A549 (cell line): Measurements from ENCODE around the gene TDRD1. TPM values are rescaled to one million over a fixed set of nuclear protein-coding genes. Genes with fewer than 3 reads are reported as not detected.
"Not testable (repeated sequence)": the region's sequence is repeated elsewhere in the genome, so short reads cannot be mapped to it uniquely, and the experiment has no call there.

Experiments used
- ATAC-seq, 2 experiments: fragments of 200-7000 bp in 1 of 2; fragments of >200 bp in 1 of 2; cut with Nextera tagmentation in 1 of 2; cut with Tn5 transposase in 1 of 2; 3 replicates each; pipeline versions ENCODE4 v1.8.0 to v1.9.1; 2018 to 2020; ENCODE audit warnings: mild to moderate bottlenecking in 1 of 2, moderate library complexity in 1 of 2
- CTCF ChIA-PET: fragments of 300-600 bp; sonication (Branson Sonifier 250); formaldehyde crosslinking; extraction: SDS; loops from one replicate; lab custom pipeline; 2021; ENCODE audit warnings: antibody characterized with exemption, inconsistent platforms; lab: Yijun Ruan, JAX
- POLR2A ChIA-PET: fragments of 350-600 bp; formaldehyde crosslinking; extraction: SDS; loops from one replicate; lab custom pipeline; 2021; ENCODE audit warnings: antibody characterized with exemption, inconsistent platforms; lab: Yijun Ruan, JAX
- DNase-seq, 2 experiments: peaks; one replicate each; pipeline versions ENCODE4 v3.0.0 to v3.0.0-alpha.2; 2011 to 2016; ENCODE audit warnings: low read depth in 1 of 2, low spot score in 1 of 2
- FAIRE-seq: peaks from 2 replicates; lab custom pipeline; 2011; peaks lifted over from hg19 to GRCh38; lab: Jason Lieb, UNC
- H3K27ac ChIP-seq, 2 experiments: fragments of >200 bp; sonication (Bioruptor Twin); formaldehyde crosslinking; 3 replicates each; pipeline ENCODE4 v1.5.1; 2016 to 2017
- H3K4me1 ChIP-seq: fragments of >200 bp; sonication (Bioruptor Twin); formaldehyde crosslinking; 3 replicates; pipeline ENCODE4 v1.6.1; 2016
- H3K4me2 ChIP-seq: fragments of >200 bp; sonication (Bioruptor Twin); formaldehyde crosslinking; 3 replicates; pipeline ENCODE4 v1.6.1; 2016
- H3K4me3 ChIP-seq: fragments of >200 bp; sonication (Bioruptor Twin); formaldehyde crosslinking; 3 replicates; pipeline ENCODE4 v1.5.1; 2016
- H3K9me3 ChIP-seq: fragments of >200 bp; sonication (Bioruptor Twin); formaldehyde crosslinking; 3 replicates; pipeline ENCODE4 v1.6.1; 2016
- CBX2 ChIP-seq: fragments of 200-600 bp; sonication (generic); IDR thresholded peaks from 2 replicates; pipeline ENCODE4 v1.6.1; 2016; ENCODE audit warnings: low read depth, mild to moderate bottlenecking, borderline replicate concordance
- CHD4 ChIP-seq: fragments of 200-600 bp; sonication (generic); IDR thresholded peaks from 2 replicates; pipeline ENCODE4 v1.6.1; 2016; ENCODE audit warnings: antibody characterized with exemption, mild to moderate bottlenecking, borderline replicate concordance
- E2F6 ChIP-seq: IDR thresholded peaks from 2 replicates; pipeline ENCODE4 v1.6.1; 2012; ENCODE audit warnings: low read depth, borderline replicate concordance
- ELK1 ChIP-seq: fragments of 150-350 bp; IDR thresholded peaks from 2 replicates; pipeline ENCODE4 v1.6.1; 2014; ENCODE audit warnings: low read depth, mild to moderate bottlenecking, low read length
- EP300 ChIP-seq, 2 experiments: fragments of >200 bp; sonication (Bioruptor Twin); formaldehyde crosslinking; IDR thresholded peaks; 2 replicates in 1 of 2; 3 replicates in 1 of 2; pipeline ENCODE4 v1.6.1; 2016 to 2017
- ESRRA ChIP-seq: fragments of 150-350 bp; IDR thresholded peaks from 2 replicates; pipeline ENCODE4 v1.6.1; 2014; ENCODE audit warnings: mild to moderate bottlenecking, low read length, borderline replicate concordance
- FOSB ChIP-seq: fragments of 250-450 bp; sonication (Bioruptor Pico); IDR thresholded peaks from 2 replicates; pipeline ENCODE4 v1.5.0; 2020; ENCODE audit warnings: mild to moderate bottlenecking, moderate library complexity
- HOXB5 ChIP-seq: fragments of 250-450 bp; sonication (Bioruptor Pico); IDR thresholded peaks from 2 replicates; pipeline ENCODE4 v1.5.0; 2020; ENCODE audit warnings: mild to moderate bottlenecking, moderate library complexity
- KDM1A ChIP-seq: fragments of 200-600 bp; sonication (generic); IDR thresholded peaks from 2 replicates; pipeline ENCODE4 v1.6.1; 2016; ENCODE audit warnings: low read depth, mild to moderate bottlenecking
- KDM5A ChIP-seq: fragments of 200-600 bp; sonication (generic); IDR thresholded peaks from 2 replicates; pipeline ENCODE4 v1.6.1; 2016; ENCODE audit warnings: antibody characterized with exemption, mild to moderate bottlenecking
- NFE2L2 ChIP-seq: fragments of 150-350 bp; conservative IDR thresholded peaks from 2 replicates; pipeline ENCODE4 v1.6.1; 2014; ENCODE audit warnings: low read length
- NPAS2 ChIP-seq: fragments of 250-450 bp; sonication (Bioruptor Pico); IDR thresholded peaks from 2 replicates; pipeline ENCODE4 v1.8.0; 2022; ENCODE audit warnings: mild to moderate bottlenecking, moderate library complexity, borderline replicate concordance
- NR3C1 ChIP-seq: fragments of >200 bp; sonication (Bioruptor Twin); formaldehyde crosslinking; IDR thresholded peaks from 3 replicates; pipeline ENCODE4 v1.6.1; 2017
- PBX3 ChIP-seq: IDR thresholded peaks from 2 replicates; pipeline ENCODE4 v1.6.1; 2012
- PHF8 ChIP-seq: fragments of 200-600 bp; sonication (generic); IDR thresholded peaks from 2 replicates; pipeline ENCODE4 v1.6.1; 2016; ENCODE audit warnings: low read depth, mild to moderate bottlenecking, antibody characterized with exemption, moderate library complexity, borderline replicate concordance
- POLR2A ChIP-seq: IDR thresholded peaks from 2 replicates; pipeline ENCODE4 v1.6.1; 2012; ENCODE audit warnings: mild to moderate bottlenecking, low read length
- RAD21 ChIP-seq, 2 experiments: fragments of >200 bp in 1 of 2; sonication (Bioruptor Twin) in 1 of 2; formaldehyde crosslinking in 1 of 2; IDR thresholded peaks in 1 of 2; conservative IDR thresholded peaks in 1 of 2; 2 replicates in 1 of 2; 3 replicates in 1 of 2; pipeline ENCODE4 v1.6.1; 2012 to 2018; ENCODE audit warnings: inconsistent platforms in 1 of 2
- RCOR1 ChIP-seq: fragments of 150-350 bp; IDR thresholded peaks from 2 replicates; pipeline ENCODE4 v1.6.1; 2014; ENCODE audit warnings: antibody characterized with exemption, low read length, low read depth
- REST ChIP-seq: fragments of 200-600 bp; sonication (generic); IDR thresholded peaks from 2 replicates; pipeline ENCODE4 v1.6.1; 2016; ENCODE audit warnings: antibody characterized with exemption, mild to moderate bottlenecking, moderate library complexity
- RNF2 ChIP-seq: fragments of 200-600 bp; sonication (generic); IDR thresholded peaks from 2 replicates; pipeline ENCODE4 v1.6.1; 2016; ENCODE audit warnings: low read depth, mild to moderate bottlenecking, antibody characterized with exemption, moderate library complexity, borderline replicate concordance
- SREBF2 ChIP-seq: fragments of 450-650 bp; IDR thresholded peaks from 2 replicates; pipeline ENCODE4 v1.6.1; 2014; ENCODE audit warnings: mild to moderate bottlenecking, moderate library complexity
- TFCP2L1 ChIP-seq: fragments of 250-450 bp; sonication (Bioruptor Pico); IDR thresholded peaks from 2 replicates; pipeline ENCODE4 v1.5.0; 2021; ENCODE audit warnings: mild to moderate bottlenecking
- USF2 ChIP-seq: fragments of 450-650 bp; IDR thresholded peaks from 2 replicates; pipeline ENCODE4 v1.6.1; 2014; ENCODE audit warnings: antibody characterized with exemption
- ZNF302 ChIP-seq: fragments of 250-450 bp; sonication (Bioruptor Pico); IDR thresholded peaks from 2 replicates; pipeline ENCODE4 v1.9.0; 2021; ENCODE audit warnings: inconsistent platforms, mild to moderate bottlenecking, moderate library complexity
- ZSCAN20 ChIP-seq: fragments of 250-450 bp; sonication (Bioruptor Pico); IDR thresholded peaks from 2 replicates; pipeline ENCODE4 v1.8.0; 2022; ENCODE audit warnings: mild to moderate bottlenecking, moderate library complexity
- WGBS: methylation state at CpG from one replicate; pipeline ENCODE4 v1.1.6; 2017; ENCODE audit errors: missing lambda C conversion rate; 5-methylcytosine and 5-hydroxymethylcytosine counted together
- polyA plus RNA-seq, 4 experiments: library from polyadenylated mRNA; depleted of rRNA in 3 of 4; stranded (reverse); fragments of >200 nt; fragmentation: RNase III in 1 of 4; extraction: RNeasy Plus Mini Kit Qiagen cat#74134 plus additional on column Dnase treatment in 1 of 4; gene quantifications; 2 replicates in 3 of 4; 3 replicates in 1 of 4; pipeline ENCODE4 v1.2.3, GENCODE V29; 2011 to 2017

TDRD1 gene
- polyA plus RNA-seq, 2 of the 4 experiments (the other 2 are of a cell fraction): not detected

GRCh38 chr10:114140036-114140435 is 39.1 kb upstream of the TDRD1 start:
- no peak overlapping the region for H3K4me3 ChIP-seq
- no peak for DNase-seq
- no peaks in the 10 kb centered on the region for H3K9me3 ChIP-seq

GRCh38 chr10:114140827-114141226 is 38.3 kb upstream of the TDRD1 start:
- H3K4me1 ChIP-seq, ATAC-seq, H3K9me3 ChIP-seq, DNase-seq, H3K27ac ChIP-seq, FAIRE-seq, H3K4me2 ChIP-seq, H3K4me3 ChIP-seq, POLR2A ChIA-PET: not testable (repeated sequence)
- CTCF ChIA-PET: interaction anchor here (0.6 kb wide), 1 partner anchor 18 kb away, joined by 3 read pairs; no protein-coding TSS in a partner anchor
- 88% methylated on average over 2 of the region's 2 CpGs for WGBS

More at GRCh38 chr10:114140036-114140435, 39.1 kb upstream of the TDRD1 start:
- FAIRE-seq: no peak
- Histone ChIP-seq H3K4me1 (no peaks in the 10 kb centered on the region), H3K4me2 (no peak overlapping the region), H3K27ac (no peak overlapping the region)
- TF ChIP-seq KDM1A (no peak), CHD4 (no peak), ESRRA (no peak), USF2 (no peak), KDM5A (no peak), PBX3 (no peak), HOXB5 (CRISPR knock-in tag) (no peak)
- ATAC-seq: no peak
- CTCF ChIA-PET: interaction anchor here (0.6 kb wide), 1 partner anchor 18 kb away, joined by 3 read pairs; no protein-coding TSS in a partner anchor
- POLR2A ChIA-PET: no interaction called here
- 94% methylated on average over 1 of the region's 1 CpG for WGBS

GRCh38 chr10:114142018-114142417 is 37.1 kb upstream of the TDRD1 start:
- ChIA-PET CTCF (no interaction called here), POLR2A (no interaction called here)
- Histone ChIP-seq H3K4me2 (no peak overlapping the region), H3K9me3 (no peaks in the 10 kb centered on the region), H3K4me1 (no peaks in the 10 kb centered on the region), H3K4me3 (no peak overlapping the region), H3K27ac (no peak overlapping the region)
- TF ChIP-seq RAD21 (conservative IDR thresholded peaks at IDR 0.05 in 1 of 2, IDR thresholded peaks at IDR 0.05 in 1 of 2) (no peak), SREBF2 (no peak), KDM1A (no peak), REST (no peak), NPAS2 (CRISPR knock-in tag) (no peak), CBX2 (no peak), ZNF302 (CRISPR knock-in tag) (no peak), POLR2A (no peak), TFCP2L1 (CRISPR knock-in tag) (no peak), FOSB (no peak), PHF8 (no peak), E2F6 (no peak), NFE2L2 (no peak), RNF2 (no peak), ELK1 (no peak), EP300 (IDR thresholded peaks at IDR 0.05) (no peak), NR3C1 (no peak), RCOR1 (no peak), ZSCAN20 (CRISPR knock-in tag) (no peak), USF2 (no peak)
- no peak for ATAC-seq
- 36% methylated on average over 3 of the region's 3 CpGs for WGBS
- no peak for DNase-seq
- FAIRE-seq: no peak
